GM08714 (cell line): ENCODE results near the gene COPE.

Experiments used
- H3K4me3 ChIP-seq: fragments of 200-500 bp; sonication (Bioruptor generic); 2 replicates; pipeline ENCODE4 v1.5.1; 2014; ENCODE audit warnings: mild to moderate bottlenecking, low read length, inconsistent platforms
- ZNF274 ChIP-seq: IDR thresholded peaks from 2 replicates; pipeline ENCODE4 v1.6.1; 2012; ENCODE audit warnings: mild to moderate bottlenecking, low read depth, low read length

The COPE gene

GRCh38 chr19:18865973-18866799 lies 53.0 kb downstream of the COPE start:
- TF ChIP-seq ZNF274 = no peak
- no peak overlapping the region for H3K4me3 ChIP-seq

GRCh38 chr19:18865106-18865972 lies 53.8 kb downstream of the COPE start:
- no peak overlapping the region for H3K4me3 ChIP-seq
- TF ChIP-seq ZNF274 = no peak

- no peak for TF ChIP-seq ZNF274
- H3K4me3 ChIP-seq = no peak overlapping the region
These were observed 55.3 kb downstream of the COPE start for GRCh38 chr19:18863843-18864362.

GRCh38 chr19:18862976-18863842 lies 56.0 kb downstream of the COPE start:
- TF ChIP-seq ZNF274 = no peak
- H3K4me3 ChIP-seq = no peak overlapping the region

- no peak overlapping the region for H3K4me3 ChIP-seq
- no peak for TF ChIP-seq ZNF274
These were observed 57.3 kb downstream of the COPE start for GRCh38 chr19:18861917-18862316.

GRCh38 chr19:18861235-18861634 lies 58.0 kb downstream of the COPE start:
- H3K4me3 ChIP-seq = no peak overlapping the region
- no peak for TF ChIP-seq ZNF274

GRCh38 chr19:18860725-18861124 lies 58.5 kb downstream of the COPE start:
- TF ChIP-seq ZNF274 = no peak
- H3K4me3 ChIP-seq = no peak overlapping the region

- TF ChIP-seq ZNF274 = no peak
- H3K4me3 ChIP-seq = no peak overlapping the region
These were observed 58.9 kb downstream of the COPE start for GRCh38 chr19:18860302-18860700.

GRCh38 chr19:18859676-18860301 lies 59.4 kb downstream of the COPE start:
- H3K4me3 ChIP-seq = no peak overlapping the region
- TF ChIP-seq ZNF274 = no peak

GRCh38 chr19:18858906-18859646 lies 60.1 kb downstream of the COPE start:
- H3K4me3 ChIP-seq = no peak overlapping the region
- no peak for TF ChIP-seq ZNF274

GRCh38 chr19:18857223-18857622 lies 62.0 kb downstream of the COPE start:
- no peak for TF ChIP-seq ZNF274
- no peak overlapping the region for H3K4me3 ChIP-seq

GRCh38 chr19:18856385-18857126 lies 62.6 kb downstream of the COPE start:
- no peak overlapping the region for H3K4me3 ChIP-seq
- TF ChIP-seq ZNF274 = no peak
